Erythroblast (primary cell): Measurements from ENCODE around the gene TJP1.

Experiments used
- GATA1 ChIP-seq: IDR thresholded peaks from 2 replicates; pipeline ENCODE4 v1.6.1; 2011; ENCODE audit warnings: low read depth, mild to moderate bottlenecking, control low read depth, low read length, moderate library complexity
- POLR2A ChIP-seq: IDR thresholded peaks from 2 replicates; pipeline ENCODE4 v1.6.1; 2011; ENCODE audit warnings: mild to moderate bottlenecking, low read length

- no peak for TF ChIP-seq POLR2A
- no peak for TF ChIP-seq GATA1
These were observed 31.7 kb downstream of the TJP1 start for GRCh38 chr15:29790607-29791006.
